BJ (cell line): ENCODE data around the gene SMYD3. TPM values are rescaled to one million over a fixed set of nuclear protein-coding genes. Genes with fewer than 3 reads are reported as not detected.

Source experiments
- CTCF ChIA-PET: fragments of 350-600 bp; formaldehyde crosslinking; extraction: SDS; loops from one replicate; lab custom pipeline; 2021; ENCODE audit warnings: antibody characterized with exemption, inconsistent platforms; lab: Yijun Ruan, JAX
- POLR2A ChIA-PET: fragments of 300-600 bp; sonication (Branson Sonifier 250); formaldehyde crosslinking; extraction: SDS; loops from one replicate; lab custom pipeline; 2021; ENCODE audit warnings: antibody characterized with exemption; lab: Charles Lee
- DNase-seq: peaks from one replicate; pipeline ENCODE4 v3.0.0-alpha.2; 2011; ENCODE audit warnings: low read depth
- H3K27me3 ChIP-seq: 2 replicates; pipeline ENCODE4 v1.6.0; 2011; ENCODE audit warnings: low read length; ENCODE audit not compliant: control insufficient read depth, insufficient read depth
- H3K36me3 ChIP-seq: 2 replicates; pipeline ENCODE4 v1.5.1; 2011; ENCODE audit warnings: low read length; ENCODE audit not compliant: control insufficient read depth, insufficient read depth
- H3K4me3 ChIP-seq: 2 replicates; pipeline ENCODE4 v1.5.1; 2011; ENCODE audit warnings: low read depth, mild to moderate bottlenecking, control low read depth, low read length
- CTCF ChIP-seq: IDR thresholded peaks from 2 replicates; pipeline ENCODE4 v1.5.1; 2011; ENCODE audit warnings: low read depth, mild to moderate bottlenecking, control low read depth, inconsistent platforms, low read length, moderate library complexity; ENCODE audit not compliant: insufficient read depth
- polyA plus RNA-seq: library from polyadenylated mRNA; depleted of rRNA; stranded (reverse); fragments of >200 nt; gene quantifications from 2 replicates; pipeline ENCODE4 v1.2.3, GENCODE V29; 2011

The SMYD3 gene
- polyA plus RNA-seq, 1 experiment, result 26.1 TPM

DNA sequence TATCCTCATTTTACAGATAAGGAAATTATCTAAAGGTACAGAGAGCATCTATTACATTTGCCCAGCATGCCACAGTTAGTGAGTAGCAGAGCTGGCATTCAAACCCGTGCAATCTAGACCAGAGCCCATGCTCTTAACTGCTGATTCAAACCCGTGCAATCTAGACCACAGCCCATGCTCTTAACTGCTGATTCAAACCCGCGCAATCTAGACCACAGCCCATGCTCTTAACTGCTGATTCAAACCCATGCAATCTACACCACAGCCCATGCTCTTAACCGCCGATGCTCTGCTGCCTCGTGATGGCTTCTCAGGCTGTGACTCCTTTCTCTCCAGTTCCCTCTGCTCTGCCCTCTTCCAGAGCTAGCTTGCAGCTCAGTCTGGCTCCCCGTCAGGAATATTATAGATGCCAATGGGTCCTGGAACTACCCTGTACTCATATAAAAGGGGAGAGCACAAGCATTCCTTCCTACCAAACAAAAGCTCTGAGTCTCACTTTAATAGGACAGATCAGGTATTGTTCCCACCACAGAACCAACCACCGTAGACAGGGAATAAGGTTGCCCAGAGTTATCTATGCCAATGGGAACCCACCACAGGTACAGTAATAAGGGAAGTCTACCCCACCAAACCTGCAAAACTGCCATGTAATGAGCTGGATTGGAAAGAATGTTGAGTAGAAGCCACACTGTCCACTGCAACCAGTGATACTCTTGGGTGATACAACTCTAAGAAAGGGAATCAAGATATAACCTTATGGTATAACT is 78.4 kb downstream of the SMYD3 start:
- no peak for TF ChIP-seq CTCF
- Histone ChIP-seq H3K4me3 (no peak overlapping the region), H3K27me3 (no peaks in the 10 kb centered on the region), H3K36me3 (no peaks in the 10 kb centered on the region)
- CTCF ChIA-PET, result no interaction called here
- POLR2A ChIA-PET, result no interaction called here
- DNase-seq, result peak; percentile 81

DNA sequence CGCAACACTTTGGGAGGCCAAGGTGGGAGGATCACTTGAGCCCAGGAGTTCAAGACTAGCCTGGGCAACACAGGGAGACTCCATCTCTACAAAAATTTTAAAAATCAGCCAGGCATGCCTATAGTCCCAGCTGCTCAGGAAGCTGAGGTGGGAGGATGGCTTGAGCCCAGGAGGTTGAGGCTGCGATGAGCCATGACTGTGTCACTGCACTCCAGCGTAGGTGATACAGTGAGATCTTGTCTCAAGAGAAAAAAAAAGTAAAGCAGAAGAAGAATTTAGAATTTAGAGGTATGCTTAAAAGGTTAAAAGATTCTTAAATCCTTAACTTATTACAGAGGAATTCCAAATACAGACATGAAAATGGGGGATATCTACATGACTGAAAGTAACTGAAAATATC is 79.5 kb downstream of the SMYD3 start:
- no peak for DNase-seq

GRCh38 chr1:246425895-246426294 is 81.2 kb downstream of the SMYD3 start:
- ChIA-PET CTCF (interaction anchor here (0.6 kb wide), 1 partner anchor 179 kb away, joined by 3 read pairs; no protein-coding TSS in a partner anchor), POLR2A (no interaction called here)
- Histone ChIP-seq H3K36me3 (no peaks in the 10 kb centered on the region), H3K27me3 (no peaks in the 10 kb centered on the region), H3K4me3 (no peak overlapping the region)
- no peak for DNase-seq
- TF ChIP-seq CTCF, result no peak

More for the DNA sequence above, 79.5 kb downstream of the SMYD3 start:
- ChIA-PET CTCF (no interaction called here), POLR2A (no interaction called here)
- Histone ChIP-seq H3K36me3 (no peaks in the 10 kb centered on the region), H3K4me3 (no peak overlapping the region), H3K27me3 (no peaks in the 10 kb centered on the region)
- no peak for TF ChIP-seq CTCF

GRCh38 chr1:246425139-246425794 is 81.8 kb downstream of the SMYD3 start:
- POLR2A ChIA-PET, result no interaction called here

More at GRCh38 chr1:246425139-246425794, 81.8 kb downstream of the SMYD3 start:
- CTCF ChIA-PET, result interaction anchor here (0.6 kb wide), 2 partner anchors 11 to 178 kb away, joined by 3 read pairs; no protein-coding TSS in a partner anchor
- DNase-seq, result no peak
- H3K27me3 ChIP-seq, result no peaks in the 10 kb centered on the region
- H3K4me3 ChIP-seq, result no peak overlapping the region
- no peak for TF ChIP-seq CTCF
- H3K36me3 ChIP-seq, result no peaks in the 10 kb centered on the region
